SU-DHL-6 (cell line): ENCODE results near the gene AJAP1.

Experiments
- H2AFZ ChIP-seq: fragments of 200-600 bp; sonication (generic); 2 replicates; pipeline ENCODE4 v1.6.1; 2014; ENCODE audit warnings: low read depth, mild to moderate bottlenecking, moderate library complexity, mixed read lengths, antibody characterized with exemption, low read length; ENCODE audit not compliant: severe bottlenecking
- H3F3A ChIP-seq: fragments of 200-600 bp; shearing (Covaris generic); 2 replicates; pipeline ENCODE4 v1.6.0; 2016; ENCODE audit warnings: antibody characterized with exemption, mild to moderate bottlenecking; ENCODE audit not compliant: insufficient read depth
- H3K27ac ChIP-seq: fragments of 200-600 bp; sonication (generic); 2 replicates; pipeline ENCODE4 v1.5.1; 2016; ENCODE audit warnings: low read depth, mild to moderate bottlenecking, low read length, moderate library complexity, mixed read lengths
- H3K27me3 ChIP-seq: fragments of 200-600 bp; sonication (generic), shearing (Covaris generic); 2 replicates; pipeline ENCODE4 v1.6.0; 2014; ENCODE audit warnings: mild to moderate bottlenecking, low read length
- H3K36me3 ChIP-seq: fragments of 200-600 bp; sonication (generic); 2 replicates; pipeline ENCODE4 v1.6.1; 2014; ENCODE audit warnings: mild to moderate bottlenecking, low read length, mixed read lengths
- H3K4me2 ChIP-seq: fragments of 300-600, 200-600 bp; shearing (Covaris generic), sonication (generic); 2 replicates; pipeline ENCODE4 v1.6.0; 2014; ENCODE audit warnings: low read length, low read depth, mild to moderate bottlenecking; ENCODE audit not compliant: poor library complexity, severe bottlenecking
- H3K4me3 ChIP-seq: fragments of 200-600 bp; sonication (generic); 2 replicates; pipeline ENCODE4 v1.5.1; 2014; ENCODE audit warnings: antibody characterized with exemption, low read length, mild to moderate bottlenecking, mixed read lengths; ENCODE audit not compliant: insufficient read depth, poor library complexity, severe bottlenecking
- H3K79me2 ChIP-seq: fragments of 200-600 bp; sonication (generic); 2 replicates; pipeline ENCODE4 v1.6.1; 2014; ENCODE audit warnings: mild to moderate bottlenecking, low read length, moderate library complexity; ENCODE audit not compliant: insufficient read depth
- H3K9ac ChIP-seq: fragments of 200-600 bp; sonication (generic); 2 replicates; pipeline ENCODE4 v1.7.0; 2014; ENCODE audit warnings: mild to moderate bottlenecking, low read length
- H3K9me2 ChIP-seq: fragments of 200-600 bp; sonication (generic); replicated peaks from 2 replicates; pipeline ENCODE4 v1.6.1; 2014; ENCODE audit warnings: low read length; ENCODE audit not compliant: insufficient read depth
- H3K9me3 ChIP-seq: fragments of 200-600 bp; sonication (generic); 2 replicates; pipeline ENCODE4 v1.6.1; 2014; ENCODE audit warnings: low read length, mixed read lengths; ENCODE audit not compliant: insufficient read depth
- H4K20me1 ChIP-seq: fragments of 200-600 bp; sonication (generic); 2 replicates; pipeline ENCODE4 v1.6.1; 2014; ENCODE audit warnings: low read depth, mild to moderate bottlenecking, antibody characterized with exemption, low read length, moderate library complexity, mixed read lengths
- EZH2phosphoT487 ChIP-seq: fragments of 200-600 bp; sonication (generic), shearing (Covaris generic); conservative IDR thresholded peaks from 2 replicates; pipeline ENCODE4 v1.6.1; 2018; ENCODE audit warnings: mild to moderate bottlenecking, antibody characterized with exemption, low read length, moderate library complexity, mixed read lengths
- TF ChIP-seq, protein P1 (sequence below): fragments of 200-600 bp; sonication (generic); IDR thresholded peaks from one replicate; pipeline ENCODE4 v1.5.1; 2017; ENCODE audit warnings: antibody characterized with exemption, mild to moderate bottlenecking, low read length, moderate library complexity; ENCODE audit not compliant: insufficient read depth, poor library complexity, severe bottlenecking

Gene AJAP1

DNA sequence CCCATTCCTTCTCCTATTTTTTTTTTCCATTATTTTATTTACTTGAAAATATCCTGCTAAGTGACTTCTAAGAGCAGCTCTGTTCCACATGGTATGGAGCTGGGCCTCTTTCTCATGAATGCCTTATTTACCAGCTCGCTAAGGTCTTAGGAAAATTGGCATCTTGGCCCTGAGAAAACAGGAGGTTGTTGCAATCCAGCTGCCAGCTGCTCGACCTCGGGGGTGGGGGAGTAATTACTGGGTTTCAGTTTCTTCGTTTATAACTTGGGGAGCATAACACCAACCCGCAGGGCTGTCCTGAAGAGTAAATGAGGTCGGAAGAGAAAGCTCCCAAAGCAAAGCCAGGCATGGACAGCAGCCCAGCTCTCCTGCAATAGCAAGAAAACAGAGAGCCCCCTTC is 176.3 kb downstream of the AJAP1 start:
- H3K4me2 ChIP-seq = no peak overlapping the region
- H3K9me2 ChIP-seq = no peaks in the 10 kb centered on the region
- no peak overlapping the region for H3K4me3 ChIP-seq
- no peaks in the 10 kb centered on the region for H3K9me3 ChIP-seq
- no peaks in the 10 kb centered on the region for H3K36me3 ChIP-seq
- no peaks in the 10 kb centered on the region for H4K20me1 ChIP-seq
- no peaks in the 10 kb centered on the region for H3K79me2 ChIP-seq
- no peak overlapping the region for H3K9ac ChIP-seq
- H3F3A ChIP-seq = no peaks in the 10 kb centered on the region
- TF ChIP-seq EZH2phosphoT487 = no peak
- TF ChIP-seq, protein P1, sequence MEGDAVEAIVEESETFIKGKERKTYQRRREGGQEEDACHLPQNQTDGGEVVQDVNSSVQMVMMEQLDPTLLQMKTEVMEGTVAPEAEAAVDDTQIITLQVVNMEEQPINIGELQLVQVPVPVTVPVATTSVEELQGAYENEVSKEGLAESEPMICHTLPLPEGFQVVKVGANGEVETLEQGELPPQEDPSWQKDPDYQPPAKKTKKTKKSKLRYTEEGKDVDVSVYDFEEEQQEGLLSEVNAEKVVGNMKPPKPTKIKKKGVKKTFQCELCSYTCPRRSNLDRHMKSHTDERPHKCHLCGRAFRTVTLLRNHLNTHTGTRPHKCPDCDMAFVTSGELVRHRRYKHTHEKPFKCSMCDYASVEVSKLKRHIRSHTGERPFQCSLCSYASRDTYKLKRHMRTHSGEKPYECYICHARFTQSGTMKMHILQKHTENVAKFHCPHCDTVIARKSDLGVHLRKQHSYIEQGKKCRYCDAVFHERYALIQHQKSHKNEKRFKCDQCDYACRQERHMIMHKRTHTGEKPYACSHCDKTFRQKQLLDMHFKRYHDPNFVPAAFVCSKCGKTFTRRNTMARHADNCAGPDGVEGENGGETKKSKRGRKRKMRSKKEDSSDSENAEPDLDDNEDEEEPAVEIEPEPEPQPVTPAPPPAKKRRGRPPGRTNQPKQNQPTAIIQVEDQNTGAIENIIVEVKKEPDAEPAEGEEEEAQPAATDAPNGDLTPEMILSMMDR = no peak
- no peak overlapping the region for H3K27ac ChIP-seq
- no peaks in the 10 kb centered on the region for H3K27me3 ChIP-seq
- H2AFZ ChIP-seq = no peak overlapping the region

DNA sequence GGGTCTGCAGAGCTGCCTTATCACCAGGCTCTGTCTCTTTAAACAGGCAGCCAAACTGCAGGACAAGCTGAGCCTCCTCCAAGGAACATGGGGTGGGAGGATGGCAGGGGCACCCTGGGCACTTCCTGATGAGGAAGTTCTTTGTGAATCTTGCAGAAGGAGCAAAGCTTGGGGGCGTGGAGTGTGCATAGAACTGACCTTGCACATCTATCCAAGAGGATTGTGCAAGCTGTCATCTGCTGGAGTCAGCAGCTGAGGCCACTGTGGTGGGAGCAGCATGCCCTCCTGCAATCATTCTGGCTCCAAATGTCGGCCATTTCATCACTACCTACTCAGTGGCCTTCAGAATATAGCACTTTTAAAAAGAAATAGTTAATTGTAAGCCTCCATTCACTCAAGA is 182.2 kb downstream of the AJAP1 start:
- Histone ChIP-seq H3K9me2 (no peaks in the 10 kb centered on the region), H3K4me2 (no peak overlapping the region)

DNA sequence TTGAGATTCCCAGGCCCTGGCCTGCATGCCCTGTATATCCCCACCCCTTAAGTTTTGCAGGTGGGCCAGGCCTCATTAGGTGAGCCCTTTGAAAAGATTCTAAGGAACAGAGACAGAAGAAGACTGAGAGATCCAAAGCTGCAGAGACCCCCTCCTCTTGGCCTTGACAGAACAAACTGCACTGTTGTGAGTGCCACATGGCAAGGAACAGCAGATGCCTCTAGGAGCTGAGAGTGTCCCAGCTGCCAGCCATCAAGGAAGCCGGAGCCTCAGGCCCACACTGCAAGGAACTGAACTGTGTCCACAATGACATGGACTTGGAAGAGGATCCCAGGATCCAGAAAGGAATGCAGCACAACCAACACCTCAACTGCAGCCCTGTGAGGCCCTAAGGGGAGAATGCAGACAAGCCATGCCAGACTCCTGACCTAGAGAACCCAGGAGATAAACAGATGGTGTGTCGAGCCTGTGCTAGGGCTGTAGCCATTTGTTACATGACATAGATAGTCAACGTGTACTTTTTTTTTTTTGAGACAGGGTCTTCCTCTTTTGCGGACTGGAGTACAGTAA is 182.7 kb downstream of the AJAP1 start:
- H3K9ac ChIP-seq = no peak overlapping the region
- TF ChIP-seq EZH2phosphoT487 = no peak
- TF ChIP-seq, protein P1 = no peak
- no peaks in the 10 kb centered on the region for H3F3A ChIP-seq
- no peaks in the 10 kb centered on the region for H3K79me2 ChIP-seq
- H3K4me3 ChIP-seq = no peak overlapping the region
- no peaks in the 10 kb centered on the region for H4K20me1 ChIP-seq
- H3K9me2 ChIP-seq = no peaks in the 10 kb centered on the region
- H3K27ac ChIP-seq = no peak overlapping the region
- H2AFZ ChIP-seq = no peak overlapping the region
- H3K9me3 ChIP-seq = no peaks in the 10 kb centered on the region
- no peaks in the 10 kb centered on the region for H3K27me3 ChIP-seq
- no peaks in the 10 kb centered on the region for H3K36me3 ChIP-seq
- no peak overlapping the region for H3K4me2 ChIP-seq

More for the DNA sequence above, 182.2 kb downstream of the AJAP1 start:
- Histone ChIP-seq H3F3A (no peaks in the 10 kb centered on the region), H3K9ac (no peak overlapping the region), H3K27me3 (no peaks in the 10 kb centered on the region), H4K20me1 (no peaks in the 10 kb centered on the region), H3K4me3 (no peak overlapping the region), H3K27ac (no peak overlapping the region), H3K36me3 (no peaks in the 10 kb centered on the region), H2AFZ (no peak overlapping the region), H3K79me2 (no peaks in the 10 kb centered on the region), H3K9me3 (no peaks in the 10 kb centered on the region)
- TF ChIP-seq, protein P1 = no peak
- TF ChIP-seq EZH2phosphoT487 = no peak
